T-helper 1 cell treated with Interleukin-12 subunit alpha and Interleukin-12 subunit beta and Interleukin-4 antibody, amounts not matched to agents 30 ng/mL and 1 ng/mL, for 36 hours (primary cell): ENCODE results near the gene XRN1. TPM values are rescaled to one million over a fixed set of nuclear protein-coding genes. Genes with fewer than 3 reads are reported as not detected.
"Not testable (repeated sequence)": the region's sequence is repeated elsewhere in the genome, so short reads cannot be mapped to it uniquely, and the experiment has no call there.

Experiments used
- intact Hi-C: fragments of 100-400 bp; cut with micrococcal nuclease; formaldehyde crosslinking; loops from one replicate; pipeline ENCODE4 v1.15.1; 2024
- total RNA-seq: library from RNA; stranded (reverse); gene quantifications from 2 replicates; pipeline ENCODE4 v1.2.3, GENCODE V29; 2022

The XRN1 gene
- total RNA-seq, 1 donor from 2014 or later, result 114 TPM

- intact Hi-C loops, result no loop called here
Observed at GRCh38 chr3:142353571-142353970, 94.3 kb downstream of the XRN1 start.

- intact Hi-C loops, result not testable (repeated sequence)
Observed at GRCh38 chr3:142352698-142353097, 95.1 kb downstream of the XRN1 start.

GRCh38 chr3:142348460-142348859 is 99.4 kb downstream of the XRN1 start:
- intact Hi-C loops, result no loop called here

- intact Hi-C loops, result no loop called here
Observed at GRCh38 chr3:142337994-142338393, 109.8 kb downstream of the XRN1 start.

GRCh38 chr3:142332390-142332789 is 115.4 kb downstream of the XRN1 start:
- intact Hi-C loops, result no loop called here

GRCh38 chr3:142324275-142324953 is 123.4 kb downstream of the XRN1 start:
- intact Hi-C loops, result not testable (repeated sequence)

DNA sequence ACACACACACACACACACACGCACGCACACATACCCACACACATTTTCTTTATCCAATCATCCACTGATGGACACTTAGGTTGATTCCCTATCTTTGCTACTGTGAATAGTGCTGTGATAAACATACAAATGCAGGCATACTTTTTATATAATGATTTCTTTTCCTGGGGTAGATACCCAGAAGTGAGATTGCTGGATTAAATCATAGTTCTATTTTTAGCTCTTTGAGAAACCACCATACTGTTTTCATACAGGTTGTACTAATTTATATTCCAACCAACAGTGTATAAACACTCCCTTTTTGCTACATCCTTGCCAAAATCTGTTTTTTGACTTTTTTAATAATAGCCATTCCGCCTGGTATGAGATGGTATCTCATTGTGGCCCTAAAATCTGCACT is 127.9 kb downstream of the XRN1 start:
- intact Hi-C loops, result no loop called here

- intact Hi-C loops, result no loop called here
Observed at GRCh38 chr3:142319094-142319493, 128.7 kb downstream of the XRN1 start.

- intact Hi-C loops, result no loop called here
Observed at GRCh38 chr3:142318331-142318730, 129.5 kb downstream of the XRN1 start.

DNA sequence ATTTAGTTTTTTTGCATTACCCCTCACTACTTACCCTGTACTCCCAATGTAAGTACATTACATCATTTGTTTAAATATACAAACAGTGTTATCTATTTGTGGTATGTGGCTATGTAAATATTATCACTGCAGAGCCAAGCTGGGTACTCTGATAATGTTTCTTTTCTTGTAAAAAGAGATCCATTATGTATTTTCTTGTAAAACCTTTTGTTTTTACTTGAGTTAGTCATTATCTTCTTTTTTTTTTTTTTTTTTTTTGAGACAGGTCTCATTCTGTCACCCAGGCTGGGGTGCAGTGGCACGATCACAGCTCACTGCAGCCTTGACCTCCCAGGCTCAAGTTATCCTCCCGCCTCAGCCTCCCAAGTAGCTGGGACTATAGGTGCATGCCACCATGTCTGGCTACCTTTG is 131.9 kb downstream of the XRN1 start:
- intact Hi-C loops, result not testable (repeated sequence)

DNA sequence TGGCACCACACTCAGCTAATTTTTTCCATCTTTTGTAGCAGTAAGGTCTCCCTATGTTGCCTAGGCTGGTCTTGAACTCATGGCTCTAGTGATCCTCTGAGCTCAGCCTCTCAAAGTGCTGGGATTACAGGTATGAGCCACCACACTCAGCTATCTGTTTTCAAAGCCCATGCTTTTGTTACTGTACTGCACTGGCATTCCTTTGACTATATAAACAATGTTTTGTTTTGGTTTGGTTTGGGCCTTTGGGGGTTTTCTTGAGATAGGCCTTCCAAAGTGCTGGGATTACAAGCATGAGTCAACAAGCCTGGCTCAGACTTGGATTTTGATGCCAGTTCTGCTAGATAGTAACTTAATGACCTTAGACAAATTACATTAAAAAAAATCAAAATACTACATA is 132.8 kb downstream of the XRN1 start:
- intact Hi-C loops, result no loop called here

DNA sequence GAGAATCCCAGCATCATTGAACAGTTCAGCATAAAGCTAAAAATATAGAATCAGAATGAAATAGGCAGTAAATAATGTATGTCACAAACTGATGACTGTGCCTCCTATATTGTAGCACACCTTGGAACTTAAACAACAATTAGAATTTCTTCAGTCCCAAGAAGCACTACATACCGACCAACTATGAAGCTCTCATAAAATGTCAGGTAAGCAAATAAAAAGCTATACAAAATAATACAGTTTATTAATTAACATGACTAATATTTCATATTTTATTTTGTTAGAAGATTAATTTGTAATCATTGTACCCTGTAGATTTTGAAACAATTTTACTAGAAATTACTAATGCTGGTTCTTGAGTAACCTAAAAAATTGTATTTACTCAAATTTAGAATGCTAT is 137.4 kb downstream of the XRN1 start:
- intact Hi-C loops, result no loop called here

GRCh38 chr3:142302847-142303246 is 145.0 kb downstream of the XRN1 start:
- intact Hi-C loops, result not testable (repeated sequence)

- intact Hi-C loops, result no loop called here
Observed at GRCh38 chr3:142298626-142299025, 149.2 kb downstream of the XRN1 start.

- intact Hi-C loops, result no loop called here
Observed at GRCh38 chr3:142296507-142296906, 151.3 kb downstream of the XRN1 start.

GRCh38 chr3:142287866-142288638 is 159.8 kb downstream of the XRN1 start:
- intact Hi-C loops, result no loop called here

GRCh38 chr3:142285083-142285517 is 162.7 kb downstream of the XRN1 start:
- intact Hi-C loops, result no loop called here

GRCh38 chr3:142282503-142282902 is 165.3 kb downstream of the XRN1 start:
- intact Hi-C loops, result no loop called here

- intact Hi-C loops, result loop anchor here (2.0 kb wide), 1 partner anchor 57 kb away; the partner anchor contains the start of gene GK5
Observed at GRCh38 chr3:142281474-142281873, 166.4 kb downstream of the XRN1 start.

GRCh38 chr3:142279965-142280590 is 167.8 kb downstream of the XRN1 start:
- intact Hi-C loops, result loop anchor here (1.0 to 10.0 kb wide), 11 partner anchors 10 to 704 kb away; partner anchors contain the start of genes GK5, TFDP2 and TRPC1

DNA sequence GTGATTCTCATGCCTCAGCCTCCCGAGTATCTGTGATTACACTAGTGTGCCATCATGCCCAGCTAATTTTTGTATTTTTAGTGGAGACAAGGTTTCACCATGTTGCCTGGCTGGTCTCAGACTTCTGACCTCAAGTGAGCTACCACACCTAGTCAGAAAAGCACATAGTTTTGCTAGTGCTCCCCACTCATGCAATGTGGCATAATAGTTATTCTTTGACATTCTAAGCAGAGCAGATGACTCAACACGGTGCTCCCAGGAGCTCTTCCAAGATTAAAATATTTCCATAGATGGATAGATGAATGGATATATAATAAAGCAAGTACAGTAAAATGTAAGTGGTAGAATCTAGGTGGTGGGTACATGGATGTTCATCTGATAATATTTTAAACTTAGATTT is 169.4 kb downstream of the XRN1 start:
- intact Hi-C loops, result loop anchor here (10.0 kb wide), 1 partner anchor 446 kb away; the partner anchor contains the start of gene TRPC1

GRCh38 chr3:142276781-142277180 is 171.1 kb downstream of the XRN1 start:
- intact Hi-C loops, result loop anchor here (10.0 kb wide), 1 partner anchor 448 kb away; the partner anchor contains the start of gene TRPC1
